ENCODE data around the gene EIF4B.

Gene EIF4B

GRCh38 chr12:53047221-53048032 lies 41.2 kb downstream of the EIF4B start:
- DNase-seq: peak; percentile 89

- no peak for DNase-seq
Measured at GRCh38 chr12:53048033-53048779, 42.0 kb downstream of the EIF4B start.

- no peak for DNase-seq
Measured at GRCh38 chr12:53048780-53049401, 42.6 kb downstream of the EIF4B start.

- no peak for DNase-seq
Measured at GRCh38 chr12:53049571-53050318, 43.5 kb downstream of the EIF4B start, which contains the start of gene TNS2. TNS2 (plus strand) TSS chr12:53050065; CDS start chr12:53050186, 121 bp downstream.

GRCh38 chr12:53050426-53051057 lies 44.3 kb downstream of the EIF4B start:
- no peak for DNase-seq

GRCh38 chr12:53051058-53051880 lies 45.0 kb downstream of the EIF4B start:
- DNase-seq: no peak

GRCh38 chr12:53051881-53052412 lies 45.7 kb downstream of the EIF4B start:
- no peak for DNase-seq

GRCh38 chr12:53052419-53053217 lies 46.4 kb downstream of the EIF4B start:
- no peak for DNase-seq

GRCh38 chr12:53053218-53054111 lies 47.2 kb downstream of the EIF4B start:
- peak; percentile 89 for DNase-seq

- DNase-seq: peak; percentile 99
Measured at GRCh38 chr12:53054112-53054878, 48.0 kb downstream of the EIF4B start.

- DNase-seq: no peak
Measured at GRCh38 chr12:53055471-53056266, 49.4 kb downstream of the EIF4B start.

- DNase-seq: no peak
Measured at GRCh38 chr12:53056296-53056695, 50.0 kb downstream of the EIF4B start.

- no peak for DNase-seq
Measured at GRCh38 chr12:53056901-53057300, 50.6 kb downstream of the EIF4B start.

GRCh38 chr12:53057816-53058500 lies 51.7 kb downstream of the EIF4B start:
- DNase-seq: no peak

GRCh38 chr12:53058674-53059433 lies 52.6 kb downstream of the EIF4B start:
- no peak for DNase-seq

GRCh38 chr12:53059434-53060063 lies 53.3 kb downstream of the EIF4B start:
- DNase-seq: no peak
